ENCODE results near the gene MLLT3.

- TF ChIP-seq CTCF (IDR thresholded peaks at IDR 0.05) = no peak
- no peak for TF ChIP-seq POLR2AphosphoS5 (IDR thresholded peaks at IDR 0.05)
- no peak for TF ChIP-seq POLR2A (IDR thresholded peaks at IDR 0.05)
Observed at GRCh38 chr9:20488691-20489090, 133.6 kb downstream of the MLLT3 start.
